Measurements from ENCODE around the gene COL2A1.

- TF ChIP-seq CTCF (IDR thresholded peaks at IDR 0.05) (no peak), POLR2A (IDR thresholded peaks at IDR 0.05) (no peak), POLR2AphosphoS5 (IDR thresholded peaks at IDR 0.05) (no peak)
Observed at GRCh38 chr12:47946413-47947323, 57.6 kb downstream of the COL2A1 start.
